Suppressor macrophage treated with lipopolysaccharide for 4 hours (primary cell): ENCODE results near the gene CRISP1.
A peak's percentile ranks its signal among the peaks of the same experiment; 100 is the strongest.
"Not testable (repeated sequence)": the region's sequence is repeated elsewhere in the genome, so short reads cannot be mapped to it uniquely, and the experiment has no call there.

Experiments used
- DNase-seq: peaks from one replicate; pipeline ENCODE4 v3.0.0-alpha.2; 2020

The CRISP1 gene

GRCh38 chr6:49866485-49866943 is at the start of gene CRISP1:
Gene CRISP1, minus strand, starts transcription at chr6:49866535. Its CDS starts 9,135 bp downstream, at chr6:49857400.
- DNase-seq, result no peak

DNA sequence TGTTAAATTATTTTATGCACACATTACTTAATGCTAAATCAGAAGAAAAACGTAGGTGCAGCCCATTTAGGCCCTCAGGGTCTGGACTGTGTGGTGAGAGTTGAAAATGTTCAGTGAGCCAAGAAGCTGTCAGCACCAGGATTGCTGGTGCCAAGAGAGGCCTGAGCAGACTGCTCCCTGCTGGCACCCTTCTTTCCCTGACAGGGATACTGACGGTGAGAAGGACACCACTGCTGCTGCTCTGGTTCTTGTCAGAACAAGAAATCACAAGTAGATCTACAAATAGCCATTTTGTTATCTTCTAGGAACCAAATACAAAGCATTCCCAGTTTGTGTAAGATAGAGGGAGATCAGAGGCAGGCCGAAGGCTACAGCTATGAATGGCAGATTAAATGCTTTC is 48.7 kb upstream of the CRISP1 start:
- DNase-seq, result no peak

DNA sequence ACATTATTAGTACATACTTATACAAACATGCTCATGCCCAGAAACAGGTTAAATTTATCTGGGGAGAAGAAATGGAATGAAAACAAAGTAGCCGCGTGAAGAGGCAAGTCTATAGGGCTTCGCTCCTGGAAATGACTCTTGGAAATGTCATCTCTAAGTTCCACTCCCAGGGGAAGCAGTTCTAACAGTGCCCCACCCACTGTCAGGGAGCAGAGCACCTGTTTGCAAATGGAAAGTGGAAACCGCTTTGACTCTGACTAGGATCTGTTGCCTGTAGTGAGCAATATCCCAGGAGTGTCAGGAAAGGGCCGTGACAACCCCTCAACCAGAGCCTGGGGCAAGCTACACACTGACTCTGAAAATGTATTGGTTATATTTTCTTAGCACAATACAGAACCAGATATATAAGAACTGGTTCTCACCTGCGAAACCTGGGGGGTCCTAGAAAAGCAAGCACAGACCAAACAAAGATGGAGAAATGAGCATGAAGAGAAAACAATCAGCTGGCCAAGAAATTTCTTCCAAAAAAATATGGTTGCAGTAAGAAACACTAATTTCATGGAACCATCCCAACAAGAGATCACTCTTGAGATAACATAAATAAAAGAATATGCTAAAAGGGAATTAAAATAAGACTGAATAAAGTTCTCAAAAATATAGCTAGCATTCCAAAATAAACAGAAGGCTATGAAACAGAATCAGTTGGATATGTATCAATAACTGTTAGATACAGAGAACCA is 47.5 kb upstream of the CRISP1 start:
- no peak for DNase-seq

GRCh38 chr6:49912196-49912595 is 45.9 kb upstream of the CRISP1 start:
- no peak for DNase-seq

GRCh38 chr6:49911252-49911651 is 44.9 kb upstream of the CRISP1 start:
- DNase-seq, result no peak

- DNase-seq, result no peak
Observed at GRCh38 chr6:49909563-49909962, 43.2 kb upstream of the CRISP1 start.

DNA sequence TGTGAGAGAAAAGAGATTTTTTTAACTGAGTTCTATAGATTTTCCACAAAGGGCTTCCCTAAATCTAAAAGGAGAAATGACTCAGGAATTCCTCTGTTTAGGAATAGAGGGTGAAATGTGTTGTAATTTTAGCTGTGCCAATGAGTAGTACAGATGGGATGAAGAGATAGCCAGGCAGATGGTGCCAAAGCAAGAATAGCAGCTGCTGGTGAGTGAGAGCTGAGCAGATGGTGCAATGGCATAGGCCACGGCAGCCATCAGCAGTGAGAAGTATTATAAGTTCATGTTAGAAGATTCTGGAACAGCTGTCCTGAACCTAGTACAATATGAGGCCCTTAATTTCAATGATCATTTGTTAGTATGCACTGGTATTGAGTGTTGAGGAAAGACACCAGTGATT is 40.2 kb upstream of the CRISP1 start:
- no peak for DNase-seq

DNA sequence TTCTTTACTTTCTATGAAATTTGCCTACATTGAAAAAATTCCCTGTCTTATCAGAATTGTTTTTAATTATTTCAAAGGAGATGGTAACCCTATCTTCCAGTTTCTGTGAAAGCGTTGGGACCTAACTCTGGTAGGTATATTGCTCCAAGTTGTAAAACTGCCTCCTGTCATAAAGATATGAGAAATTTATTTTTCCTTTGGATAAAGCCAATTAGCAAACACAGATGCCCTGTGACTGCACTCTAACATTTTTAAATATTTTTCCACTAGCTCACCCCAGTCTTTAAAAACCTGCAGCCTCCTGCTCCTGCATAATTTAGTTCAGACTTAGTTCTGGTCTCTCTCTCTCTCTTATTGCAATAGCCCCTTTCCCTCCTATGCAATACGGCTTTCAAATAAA is 39.0 kb upstream of the CRISP1 start:
- DNase-seq, result no peak

DNA sequence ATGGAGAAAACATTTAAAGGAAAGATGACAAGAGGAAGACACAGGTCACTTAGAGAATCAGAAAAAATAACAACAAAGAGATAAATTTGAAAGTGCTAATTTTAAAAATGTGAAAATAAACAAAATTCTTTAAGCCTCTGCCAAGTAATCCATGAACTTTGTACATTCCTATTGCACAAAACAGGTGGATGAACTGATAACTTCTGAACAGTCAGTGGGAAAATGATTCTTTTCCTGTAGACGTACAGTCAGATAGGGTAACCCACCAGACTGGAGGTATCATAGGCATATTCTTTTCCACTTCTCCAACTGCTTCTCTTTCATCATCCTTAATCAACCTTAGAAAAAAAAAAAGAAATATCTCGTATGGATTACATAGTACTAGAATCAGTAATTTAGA is 36.5 kb upstream of the CRISP1 start:
- no peak for DNase-seq

- no peak for DNase-seq
Observed at GRCh38 chr6:49898904-49899566, 32.7 kb upstream of the CRISP1 start.

GRCh38 chr6:49895553-49895952 is 29.2 kb upstream of the CRISP1 start:
- not testable (repeated sequence) for DNase-seq

DNA sequence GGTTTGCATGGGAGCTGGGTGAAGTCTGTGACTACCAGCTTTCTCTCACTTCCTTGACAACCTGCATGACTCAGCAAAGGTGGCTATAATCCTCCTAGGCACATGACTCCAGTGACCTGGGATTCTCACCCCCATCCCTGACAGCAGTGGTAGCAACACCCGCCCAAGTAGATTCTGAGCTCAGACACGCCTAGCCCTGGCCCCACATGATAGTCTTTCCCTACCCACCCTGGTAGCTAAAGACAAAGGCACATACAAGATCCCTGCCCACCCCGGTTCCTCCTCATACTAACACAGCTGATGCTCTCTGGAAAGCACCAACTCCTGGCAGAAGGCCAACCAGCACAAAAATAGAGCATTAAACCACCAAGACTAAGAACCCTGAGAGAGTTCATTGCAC is 25.9 kb upstream of the CRISP1 start:
- DNase-seq, result no peak

GRCh38 chr6:49890988-49891387 is 24.7 kb upstream of the CRISP1 start:
- DNase-seq, result no peak

DNA sequence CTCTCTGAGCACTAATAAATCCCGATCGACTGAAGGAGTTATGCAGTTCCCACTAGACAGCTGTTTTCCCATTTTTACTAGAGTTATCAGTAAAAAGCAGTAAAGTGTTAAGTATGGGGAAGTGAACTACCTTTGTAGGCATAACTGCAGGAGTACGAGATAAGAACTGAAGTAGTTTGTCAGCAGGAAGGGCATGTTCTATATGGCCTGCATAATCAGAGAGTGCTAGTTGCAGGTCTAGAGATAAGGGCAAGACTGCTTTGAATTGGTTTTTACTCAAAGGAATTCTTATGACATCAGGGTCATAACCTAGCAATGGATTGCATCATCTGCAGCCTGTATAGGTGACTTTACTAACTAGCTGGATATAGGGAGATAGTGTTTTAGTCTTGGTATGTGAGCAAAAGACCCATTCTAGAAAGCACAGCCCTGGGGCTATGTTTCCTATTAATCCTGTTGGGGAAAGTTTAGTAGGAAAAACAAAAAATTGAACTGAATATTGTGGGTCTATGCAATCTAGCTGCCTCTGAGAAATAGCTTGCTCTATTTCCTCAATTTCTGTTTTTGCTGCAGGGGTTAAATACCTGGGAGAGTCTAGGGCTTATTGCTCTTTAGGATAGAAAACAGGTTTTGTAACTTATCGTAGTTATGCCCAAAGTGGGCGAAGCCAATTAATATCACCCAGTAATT is 22.6 kb upstream of the CRISP1 start:
- no peak for DNase-seq

DNA sequence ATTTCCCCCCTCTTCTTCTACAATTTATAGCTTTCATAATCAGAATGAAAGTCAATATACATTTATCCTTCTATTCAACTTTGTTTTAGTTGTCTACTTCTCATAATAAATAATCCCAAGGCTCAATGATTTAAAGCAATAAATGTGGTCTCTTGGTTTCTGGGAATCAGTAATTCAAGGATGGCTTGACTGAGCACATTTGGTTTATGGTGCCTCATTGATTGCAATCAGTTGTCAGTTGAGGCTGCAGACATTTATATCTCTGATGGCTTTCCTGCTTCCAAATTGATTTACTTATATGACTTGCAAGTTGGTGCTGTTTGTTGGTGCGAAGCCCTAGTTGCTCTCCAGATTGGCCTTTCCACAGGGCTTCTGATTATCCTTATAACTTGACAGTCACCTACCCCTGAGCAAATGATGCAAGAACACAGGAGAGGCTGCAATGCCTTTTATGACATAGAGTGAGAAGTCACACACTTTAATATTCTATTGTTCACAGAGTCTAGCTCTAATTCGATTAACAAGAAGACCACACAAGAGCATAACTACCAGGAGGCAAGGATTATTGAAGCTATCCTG is 2.7 kb upstream of the CRISP1 start:
- no peak for DNase-seq

- DNase-seq, result no peak
Observed at GRCh38 chr6:49856282-49856681, 10.1 kb downstream of the CRISP1 start.

DNA sequence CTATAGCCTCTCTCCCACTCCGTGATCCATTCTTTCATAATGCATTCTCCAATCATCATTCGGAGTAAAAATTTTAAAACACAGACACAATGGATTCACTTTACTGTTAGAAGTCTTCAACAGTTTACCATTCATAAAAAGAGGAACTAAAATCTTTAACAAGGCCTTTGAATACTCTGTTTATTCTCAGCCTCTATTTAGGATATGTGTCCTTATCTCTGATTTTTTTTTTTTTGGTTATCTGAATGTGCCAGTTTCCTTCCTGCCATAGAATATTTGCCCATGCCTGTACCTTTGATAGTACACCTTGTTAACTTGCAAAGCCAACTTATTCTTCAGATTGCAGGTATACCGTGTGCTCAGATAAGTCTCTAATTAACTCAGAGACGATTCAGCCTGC is 11.1 kb downstream of the CRISP1 start:
- no peak for DNase-seq

GRCh38 chr6:49852975-49853374 is 13.4 kb downstream of the CRISP1 start:
- no peak for DNase-seq

DNA sequence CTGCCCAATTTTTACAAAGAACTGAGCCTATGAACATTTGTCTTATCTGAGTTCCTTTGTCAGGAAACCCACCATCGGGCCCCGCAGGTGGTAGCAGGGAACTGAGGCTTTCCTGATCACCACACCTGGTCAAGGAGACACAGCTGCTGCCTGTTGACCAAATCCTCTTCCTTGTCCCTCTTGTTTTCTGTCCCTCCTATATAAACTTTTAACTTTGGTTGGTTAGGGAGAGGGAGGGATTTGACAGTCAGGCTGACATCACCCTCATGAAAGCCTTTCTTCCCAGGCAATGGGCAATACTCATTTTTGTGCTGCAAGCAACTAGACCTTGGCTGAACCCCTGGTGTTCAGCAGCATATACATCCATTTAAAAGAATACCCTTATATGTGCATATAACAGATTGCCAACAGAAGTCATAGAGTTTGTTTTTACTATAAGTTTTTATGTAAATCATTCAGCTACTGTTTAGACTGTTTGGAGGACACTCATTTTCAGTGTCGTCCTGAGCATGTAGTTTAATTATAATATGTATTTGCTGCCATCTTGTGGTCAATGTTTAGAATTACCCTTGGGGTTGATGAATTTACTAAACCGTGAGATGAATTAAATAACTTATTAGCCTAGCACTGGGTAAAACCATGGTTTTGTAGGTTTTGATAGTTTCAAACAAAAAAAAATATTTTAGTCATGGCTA is 17.0 kb downstream of the CRISP1 start:
- DNase-seq, result peak; percentile 76

DNA sequence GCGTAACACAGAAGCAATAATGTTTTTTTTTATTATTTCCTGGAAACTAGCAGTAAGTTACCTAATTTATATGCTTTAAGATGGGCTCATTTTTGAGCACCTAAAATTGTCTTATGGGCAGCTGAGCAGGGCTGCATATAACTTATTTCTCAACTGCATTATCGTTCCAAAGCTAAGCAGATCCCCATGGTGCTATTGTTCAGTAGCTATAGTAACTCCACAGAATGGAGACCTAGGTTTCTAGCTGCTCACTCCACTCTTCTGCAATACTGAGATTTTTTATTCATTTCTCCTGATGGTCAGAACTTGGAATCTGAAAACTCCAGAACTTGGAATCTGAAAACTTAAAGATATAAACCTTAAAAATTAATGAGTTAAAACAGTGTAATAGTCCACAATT is 18.7 kb downstream of the CRISP1 start:
- DNase-seq, result no peak

DNA sequence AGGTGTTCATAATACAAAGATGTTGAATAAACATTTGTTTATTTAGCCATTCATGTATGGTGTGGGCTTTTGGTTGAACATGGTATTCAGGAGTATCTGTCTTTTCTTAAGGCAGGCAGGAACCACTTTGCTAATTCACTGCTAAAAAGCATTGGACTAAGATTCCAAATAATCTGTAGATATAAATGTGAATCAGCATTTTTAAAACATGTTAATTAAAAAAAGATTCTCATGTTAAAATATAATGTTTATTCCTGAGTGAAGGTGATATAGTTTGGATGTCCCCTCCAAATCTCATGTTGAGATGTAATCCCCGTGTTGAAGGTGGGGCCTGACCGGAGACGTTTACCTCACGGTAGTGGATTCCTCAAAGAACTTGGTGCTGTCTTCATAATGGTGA is 19.3 kb downstream of the CRISP1 start:
- no peak for DNase-seq

DNA sequence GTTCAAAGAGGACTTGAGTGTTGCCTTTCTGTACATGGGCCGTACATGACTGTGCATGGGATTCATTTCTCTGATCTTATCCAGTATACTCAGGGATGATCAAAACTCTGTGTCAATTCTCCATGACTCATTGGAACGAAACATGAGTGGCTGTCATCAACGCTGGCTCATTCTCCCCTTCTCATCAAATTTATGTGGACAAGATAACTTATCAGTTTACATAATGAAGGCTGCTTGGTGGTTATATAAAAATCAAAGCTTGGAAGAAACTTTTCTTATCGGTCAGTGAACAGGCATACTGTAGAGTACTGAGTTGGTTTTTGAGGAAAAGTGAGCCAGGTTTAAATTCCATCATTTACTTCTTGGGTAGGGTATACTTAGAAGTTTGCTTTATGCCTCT is 24.9 kb downstream of the CRISP1 start:
- DNase-seq, result no peak

- no peak for DNase-seq
Observed at GRCh38 chr6:49839957-49840356, 26.4 kb downstream of the CRISP1 start.
